Sciatic nerve (tissue), 2 donors: ENCODE measurements around the gene VTI1A. TPM values are rescaled to one million over a fixed set of nuclear protein-coding genes. Genes with fewer than 3 reads are reported as not detected.

Experiments
- ATAC-seq: fragments of 200-7000 bp; cut with Tn5 transposase; one replicate; pipeline ENCODE4 v1.9.1; 2020; ENCODE audit warnings: mild to moderate bottlenecking, moderate library complexity
- DNase-seq: peaks from one replicate; pipeline ENCODE4 v3.0.0-alpha.2; 2020; ENCODE audit warnings: low spot score
- intact Hi-C: fragments of 100-400 bp; cut with DNase I; formaldehyde crosslinking; loops from one replicate; pipeline ENCODE4 v1.14.2; 2022
- total RNA-seq: library from RNA; stranded (reverse); fragmentation: NEBNext Ultra II Directional; extraction: Animal tissue kit (Norgen Biotek cat#: 25700); gene quantifications from one replicate; pipeline ENCODE4 v1.2.1, GENCODE V29; 2021
- donor health status: DM: no; HTN: no; CAD: no.
- donor health status: DM: no; HTN: no; CAD: no.

VTI1A gene
- total RNA-seq, 1 donor from 2014 or later = 44.0 TPM

DNA sequence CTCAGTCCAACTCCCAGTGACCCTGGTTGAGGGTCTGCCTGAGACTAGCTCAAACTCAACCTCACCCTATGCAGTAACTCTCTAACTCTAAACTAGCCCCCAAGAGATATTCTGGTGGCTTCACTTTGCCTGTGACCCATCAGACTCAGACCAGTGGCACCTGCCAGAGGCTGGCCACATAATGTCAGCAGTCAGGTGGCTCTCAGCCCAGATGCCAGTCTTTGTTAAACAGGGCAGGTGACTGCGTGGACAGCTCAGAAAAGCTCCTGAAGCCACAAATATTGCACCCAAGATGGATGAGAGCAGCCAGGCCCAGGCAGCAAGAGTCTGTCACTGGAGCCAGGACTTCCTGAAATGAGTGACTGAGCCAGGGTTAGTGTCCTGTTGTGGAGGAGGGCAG, 373.3 kb downstream of the VTI1A start:
- no peak for ATAC-seq
- DNase-seq = no peak
- intact Hi-C loops = no loop called here

DNA sequence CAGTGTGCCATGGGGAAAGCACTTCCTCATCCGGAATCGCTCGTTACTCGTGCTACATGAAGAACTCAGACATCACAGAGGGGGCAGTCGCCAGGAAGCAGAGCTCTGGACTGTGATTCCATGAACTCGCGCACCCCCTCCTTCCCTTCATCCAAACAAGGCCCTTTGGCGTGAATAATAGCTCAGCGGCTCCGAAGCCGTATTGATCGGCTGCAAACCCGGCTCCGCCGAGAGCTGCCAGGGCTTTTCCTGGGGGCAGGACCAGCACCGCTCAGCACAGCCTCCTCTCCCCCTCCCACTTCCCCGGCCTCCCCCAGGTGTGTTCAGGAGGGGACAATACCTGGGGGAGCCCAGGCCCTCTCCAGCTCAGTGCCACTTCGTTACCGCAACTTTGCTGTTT, 374.0 kb downstream of the VTI1A start:
- ATAC-seq (no peak), DNase-seq (no peak)
- intact Hi-C loops = no loop called here

DNA sequence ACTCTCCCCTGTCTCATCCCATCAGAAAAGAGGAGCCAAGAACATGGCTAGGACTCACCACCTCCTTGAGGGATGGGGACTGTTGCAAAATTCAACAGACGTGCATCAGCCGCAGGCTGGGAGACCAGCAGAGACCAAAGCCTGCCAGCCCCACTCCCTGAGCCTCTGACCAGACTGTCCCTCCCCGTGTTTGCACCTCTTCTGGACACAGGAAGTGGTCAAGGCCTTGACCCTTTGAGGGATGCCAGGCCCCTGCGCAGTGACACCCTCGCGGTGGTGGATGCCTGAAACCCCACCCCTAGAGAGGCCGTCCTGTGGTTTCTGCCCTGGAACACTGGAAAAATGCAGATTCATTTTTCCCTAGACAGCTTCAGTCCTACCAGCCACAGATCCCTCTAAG, 374.6 kb downstream of the VTI1A start:
- ATAC-seq (no peak), DNase-seq (no peak)
- intact Hi-C loops = no loop called here

DNA sequence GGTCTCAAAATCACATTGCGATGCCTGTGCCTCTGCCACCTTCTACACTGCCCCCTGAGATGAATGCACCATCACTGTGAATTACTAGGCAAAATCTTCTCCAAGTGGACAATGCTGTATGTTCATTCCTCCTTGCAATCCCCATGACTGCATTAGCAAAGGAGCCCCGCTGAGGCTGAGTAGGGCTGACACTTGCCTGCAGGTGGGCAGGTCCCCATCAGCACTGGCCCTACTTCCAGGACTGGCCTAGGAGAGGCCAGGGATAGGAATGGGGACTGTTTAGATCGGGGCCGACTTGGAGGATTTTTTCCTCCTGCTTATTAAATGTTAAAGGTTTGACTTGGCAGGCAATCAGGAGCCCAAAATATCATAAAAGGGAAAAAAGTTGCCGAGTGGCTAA, 376.0 kb downstream of the VTI1A start:
- intact Hi-C loops = no loop called here
- no peak for ATAC-seq

DNA sequence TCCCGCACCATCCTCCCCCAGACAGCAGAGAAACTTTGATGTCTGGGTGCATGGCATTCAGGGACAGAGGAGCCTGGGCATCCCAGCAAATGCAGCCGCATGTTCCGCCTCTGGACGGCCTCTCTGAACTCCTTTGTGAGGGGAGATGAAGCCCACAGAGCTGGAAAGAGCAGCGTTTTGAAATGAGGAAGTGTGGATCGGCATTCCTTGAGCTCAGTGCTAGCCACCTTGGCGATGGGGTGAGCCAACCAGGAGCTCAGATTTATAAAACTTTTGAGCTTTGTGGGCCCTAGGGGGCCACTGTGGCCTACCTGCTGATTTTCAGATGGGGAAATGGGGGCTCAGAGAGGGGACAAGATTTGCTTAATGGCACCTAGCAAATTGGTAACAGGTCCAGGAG, 376.6 kb downstream of the VTI1A start:
- ATAC-seq (no peak), DNase-seq (no peak)
- intact Hi-C loops = no loop called here

More for the DNA sequence above, 376.0 kb downstream of the VTI1A start:
- no peak for DNase-seq

DNA sequence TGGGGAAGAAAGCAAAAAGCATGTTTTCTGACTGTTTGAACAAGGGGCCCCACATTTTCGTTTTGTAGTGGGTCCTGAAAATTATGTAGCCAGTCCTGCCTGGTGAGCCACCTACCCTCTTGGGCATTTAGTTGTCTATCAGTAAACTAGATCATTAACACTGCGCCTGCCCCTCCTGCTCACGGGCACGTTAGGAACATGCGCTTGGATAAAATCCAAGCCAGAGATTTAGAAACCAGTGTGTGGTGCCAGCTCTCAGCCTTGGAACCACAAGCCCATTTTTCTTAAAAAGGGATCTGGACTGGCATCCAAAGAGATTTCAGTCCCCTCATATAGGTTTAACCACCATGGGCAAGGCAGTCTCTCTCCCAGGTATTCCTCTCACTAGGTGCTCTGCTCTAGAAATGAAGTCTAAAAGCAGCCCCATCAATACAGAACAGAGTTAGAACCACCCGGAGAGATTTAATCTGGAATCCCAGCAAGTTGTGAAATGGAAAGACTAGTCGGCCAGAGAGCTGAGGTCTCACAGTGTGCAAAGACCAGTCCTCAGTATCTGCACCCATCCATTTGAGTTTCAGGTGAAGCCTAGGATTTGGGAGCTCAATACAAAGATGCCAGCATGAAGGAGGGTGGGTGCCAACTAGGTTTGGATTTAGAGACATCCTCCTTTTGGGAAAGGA, 379.1 kb downstream of the VTI1A start:
- ATAC-seq (no peak), DNase-seq (no peak)
- intact Hi-C loops = no loop called here

DNA sequence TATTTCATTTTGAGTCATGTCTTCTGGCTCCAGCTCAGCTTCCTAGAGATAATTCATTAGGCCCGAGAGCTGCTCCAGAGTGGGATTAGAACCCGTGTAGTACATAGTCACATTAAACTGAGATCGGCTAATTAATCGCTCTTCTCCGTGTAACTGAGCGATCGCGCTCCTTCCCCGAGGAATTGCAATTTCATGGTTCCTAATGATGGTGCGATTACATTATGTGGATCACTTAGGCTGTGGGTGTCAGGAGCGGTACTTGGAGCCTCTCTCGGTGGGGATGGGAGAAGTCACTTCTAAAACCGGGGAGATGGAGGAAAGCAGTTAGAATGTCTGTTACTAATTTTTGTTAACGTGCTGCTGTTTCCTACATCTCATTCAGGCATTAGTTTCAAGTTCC, 380.1 kb downstream of the VTI1A start:
- ATAC-seq (no peak), DNase-seq (no peak)
- intact Hi-C loops = no loop called here

DNA sequence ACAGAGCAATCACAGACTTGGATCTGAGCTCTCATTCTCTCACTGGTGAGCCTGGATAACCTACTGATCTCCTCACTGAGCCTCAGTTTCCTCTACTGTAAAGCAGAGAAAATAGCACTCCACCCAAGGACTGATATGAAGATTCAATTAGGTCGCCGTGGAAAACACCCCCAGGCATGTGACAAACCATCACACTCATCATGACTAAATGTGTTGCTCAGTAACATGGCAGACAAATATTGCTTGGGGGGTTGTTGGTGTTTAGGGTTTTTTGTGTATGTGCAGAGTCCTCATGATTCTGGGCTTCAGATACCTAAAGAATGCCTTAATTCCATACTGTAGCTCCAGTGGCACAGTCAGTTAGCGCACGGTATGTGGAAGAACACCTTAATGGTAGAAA, 380.9 kb downstream of the VTI1A start:
- DNase-seq (no peak), ATAC-seq (no peak)
- intact Hi-C loops = no loop called here

DNA sequence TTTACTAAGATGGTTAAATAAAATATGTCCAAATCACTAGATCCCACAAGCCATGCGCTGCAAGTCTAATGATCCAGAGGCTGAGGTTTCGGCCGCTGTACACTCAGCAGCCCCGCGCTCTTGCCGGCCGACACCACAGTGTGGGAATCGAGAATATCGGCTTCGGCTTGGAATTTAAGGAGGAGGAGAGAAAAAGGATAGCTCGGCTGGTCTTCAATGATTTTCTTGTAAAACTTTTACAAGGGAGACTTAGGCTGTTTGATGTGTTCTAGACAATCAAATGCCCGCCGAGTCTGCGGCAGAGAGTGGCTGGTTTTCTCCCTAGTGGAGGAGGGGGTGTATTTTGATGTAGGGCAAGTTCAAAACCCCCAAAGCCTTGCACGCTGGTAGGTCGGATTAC, 384.8 kb downstream of the VTI1A start:
- no peak for ATAC-seq
- intact Hi-C loops = no loop called here
- DNase-seq = no peak

DNA sequence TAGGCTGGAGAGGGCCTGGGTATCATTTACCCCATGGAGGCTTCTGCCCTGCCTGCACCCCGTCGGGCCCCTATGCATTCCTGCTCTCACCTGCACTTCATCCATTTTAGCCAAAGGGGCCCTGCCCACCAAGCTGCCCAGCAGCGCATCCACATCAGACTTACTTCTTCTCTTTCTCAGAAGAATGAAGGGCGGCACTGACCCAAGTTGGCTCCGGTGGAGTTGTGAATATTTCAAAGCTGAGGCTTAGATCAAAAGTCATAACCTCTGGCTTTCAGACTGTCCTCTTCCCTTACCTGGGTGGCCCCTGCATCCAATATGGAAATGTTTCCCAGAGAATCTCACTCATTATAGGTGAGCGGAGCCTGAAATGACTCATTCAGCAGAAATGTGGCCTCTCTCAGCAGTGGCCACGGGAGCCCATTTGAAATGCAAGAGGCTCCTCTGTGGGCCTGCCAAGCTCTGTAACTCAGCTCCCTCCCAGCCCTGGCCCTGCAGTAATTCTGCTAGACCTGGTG, 385.4 kb downstream of the VTI1A start:
- intact Hi-C loops = no loop called here
- no peak for DNase-seq
- no peak for ATAC-seq

DNA sequence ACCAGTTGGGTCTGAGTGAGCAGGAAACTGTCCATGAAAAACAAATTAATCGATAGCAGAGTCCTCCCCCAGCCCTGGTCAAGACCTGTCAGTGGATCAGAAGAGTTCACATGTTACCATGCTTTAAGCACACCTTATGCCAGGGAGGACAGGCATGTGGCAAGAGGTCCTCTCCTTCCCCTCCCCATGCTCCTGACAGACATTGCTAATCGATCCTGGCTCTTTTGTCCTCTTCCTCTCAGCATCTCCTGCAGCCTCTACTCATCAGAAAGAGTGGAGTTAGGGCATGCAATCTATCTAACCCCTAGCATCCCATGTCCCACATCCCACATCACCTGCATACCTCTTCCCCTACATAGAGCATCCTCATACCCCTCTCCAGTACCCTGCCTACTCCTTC, 385.9 kb downstream of the VTI1A start:
- DNase-seq (no peak), ATAC-seq (no peak)
- intact Hi-C loops = no loop called here

DNA sequence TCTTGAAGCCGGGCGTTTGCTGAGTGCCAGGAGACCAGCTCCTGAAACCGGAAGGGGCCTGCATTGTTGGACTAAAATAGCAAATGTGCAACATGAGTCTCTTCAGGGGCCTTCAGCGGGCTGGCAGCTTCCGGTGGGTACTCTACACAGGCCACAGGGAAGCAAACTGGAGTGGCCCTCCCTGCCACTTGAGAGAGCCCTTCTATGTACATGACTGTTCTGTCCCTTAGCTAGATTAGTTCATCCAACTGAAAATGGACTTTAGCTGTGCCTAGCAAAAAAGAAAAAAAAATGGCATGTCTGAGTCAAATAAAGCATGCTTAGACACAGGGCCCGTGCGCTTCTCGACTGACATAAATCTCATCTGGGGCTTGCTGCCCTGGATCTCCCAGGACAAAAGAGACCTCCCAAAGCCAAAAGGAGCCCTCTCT, 387.8 kb downstream of the VTI1A start:
- no peak for DNase-seq
- intact Hi-C loops = no loop called here
- no peak for ATAC-seq

DNA sequence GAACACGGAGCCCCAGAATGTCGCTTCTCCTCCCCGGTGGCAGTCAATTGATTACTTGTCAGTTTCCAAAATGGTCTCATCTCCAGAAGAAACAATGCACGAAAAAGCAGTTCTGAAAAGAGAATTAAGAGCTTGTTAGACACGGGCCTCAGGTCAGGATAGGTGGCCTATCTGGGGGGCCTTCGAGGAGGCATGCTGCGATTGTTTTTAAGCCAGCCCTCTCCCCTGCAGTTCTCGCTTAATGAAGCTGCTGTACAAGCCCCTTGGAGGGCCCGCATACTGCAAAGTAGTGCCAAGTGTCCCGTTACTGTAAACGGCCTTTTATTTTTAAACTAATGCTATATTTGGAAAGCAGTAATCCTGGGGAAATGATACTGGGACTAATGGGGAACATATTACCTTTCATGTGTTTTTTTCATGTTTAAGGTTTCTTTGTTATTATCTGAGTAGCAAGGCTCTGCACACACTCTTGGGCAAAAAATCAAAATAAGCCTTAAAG, 388.3 kb downstream of the VTI1A start:
- ATAC-seq (no peak), DNase-seq (no peak)
- intact Hi-C loops = no loop called here

DNA sequence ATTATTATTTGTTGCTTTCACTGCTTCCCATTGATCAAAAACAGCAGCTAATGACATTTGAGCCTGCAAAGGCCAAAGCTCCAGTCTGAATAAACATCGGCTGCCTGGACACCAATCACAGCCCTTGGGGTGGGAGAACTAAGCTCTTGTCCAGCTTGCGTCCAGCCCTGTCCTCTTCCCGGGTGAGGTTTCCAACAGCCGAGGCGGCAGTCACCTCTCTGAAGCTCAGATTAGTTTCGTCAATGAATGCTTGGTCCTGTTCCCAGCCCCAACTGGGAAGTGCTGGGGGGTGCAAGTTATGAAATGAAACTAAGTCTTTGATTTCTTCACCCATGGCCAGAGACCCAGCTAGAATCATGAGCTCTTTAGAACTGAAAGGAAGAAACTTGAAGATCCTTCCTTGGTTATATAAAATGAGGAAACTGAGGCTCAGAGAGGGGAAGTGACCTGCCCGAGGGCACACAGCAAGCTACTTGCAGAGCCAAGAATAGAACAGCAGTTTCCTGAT, 389.0 kb downstream of the VTI1A start:
- ATAC-seq (peak; percentile 86), DNase-seq (no peak)
- intact Hi-C loops = no loop called here

DNA sequence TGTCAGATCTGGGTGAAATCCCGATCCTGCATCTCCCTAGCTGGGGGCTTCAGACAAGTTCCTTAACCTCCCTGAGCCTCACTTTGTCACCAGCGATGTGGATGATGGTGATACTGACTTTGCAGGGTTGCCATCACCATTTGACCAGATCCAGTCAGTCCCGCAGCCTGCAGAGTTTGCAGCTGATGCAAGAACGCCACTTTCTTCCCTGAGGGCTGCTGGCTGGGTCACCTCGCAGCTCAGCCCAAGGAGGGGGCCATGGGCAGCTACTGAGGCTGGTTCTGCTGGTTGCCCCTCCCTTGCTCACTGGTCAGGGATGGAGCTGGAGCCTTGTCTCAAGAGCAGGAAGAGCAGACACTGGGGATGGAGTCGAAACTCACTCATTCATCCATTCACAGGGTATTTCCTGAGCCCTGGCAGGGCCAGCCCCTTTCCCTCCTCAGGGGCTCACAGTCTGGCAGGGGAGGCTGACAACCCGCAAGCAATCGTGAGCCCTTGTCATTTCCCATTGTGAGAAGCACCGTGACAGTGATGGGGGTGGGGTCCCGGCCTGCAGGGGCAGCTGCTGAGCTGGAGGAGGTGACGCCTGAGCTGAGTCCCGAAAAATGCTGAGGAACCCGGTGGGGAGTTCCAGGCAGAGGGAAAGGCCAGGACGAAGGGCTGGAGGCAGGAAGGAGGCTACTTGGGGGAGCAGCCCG, 391.9 kb downstream of the VTI1A start:
- ATAC-seq = no peak
- no peak for DNase-seq
- intact Hi-C loops = no loop called here

DNA sequence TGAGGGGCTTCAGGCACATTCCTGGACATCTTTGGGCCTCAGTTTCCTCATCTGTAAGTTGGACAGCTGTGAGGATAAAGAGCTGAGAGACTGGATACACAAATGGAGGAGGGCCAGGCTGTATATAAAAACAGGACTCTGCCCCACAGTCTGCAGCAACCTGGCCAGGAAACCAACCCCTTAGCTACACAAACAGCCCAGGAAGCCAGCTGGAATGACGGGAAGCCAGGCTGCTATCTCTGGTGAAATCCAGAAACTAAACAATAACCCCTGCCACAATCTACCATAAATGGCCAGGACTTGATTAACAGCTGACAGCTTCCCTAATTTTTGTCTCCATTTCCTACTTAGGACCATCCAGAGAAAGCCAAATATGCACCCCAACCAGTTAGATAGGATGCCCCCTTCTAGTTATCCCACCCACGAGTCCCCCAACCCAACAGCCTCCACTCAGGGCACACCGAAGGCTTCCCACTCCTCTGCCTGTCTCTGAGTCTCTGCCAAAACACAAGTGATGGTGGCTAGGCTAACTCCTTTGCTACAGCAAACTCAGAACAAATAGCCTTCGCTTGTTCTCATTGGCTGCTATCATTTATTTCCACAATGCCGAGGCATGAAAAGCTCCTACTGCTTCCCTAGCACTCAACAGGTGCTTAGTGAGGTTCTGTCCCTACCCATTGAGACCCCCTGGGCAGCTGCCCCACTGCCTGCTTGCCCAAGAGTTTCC, 393.1 kb downstream of the VTI1A start:
- DNase-seq = no peak
- no peak for ATAC-seq
- intact Hi-C loops = no loop called here

DNA sequence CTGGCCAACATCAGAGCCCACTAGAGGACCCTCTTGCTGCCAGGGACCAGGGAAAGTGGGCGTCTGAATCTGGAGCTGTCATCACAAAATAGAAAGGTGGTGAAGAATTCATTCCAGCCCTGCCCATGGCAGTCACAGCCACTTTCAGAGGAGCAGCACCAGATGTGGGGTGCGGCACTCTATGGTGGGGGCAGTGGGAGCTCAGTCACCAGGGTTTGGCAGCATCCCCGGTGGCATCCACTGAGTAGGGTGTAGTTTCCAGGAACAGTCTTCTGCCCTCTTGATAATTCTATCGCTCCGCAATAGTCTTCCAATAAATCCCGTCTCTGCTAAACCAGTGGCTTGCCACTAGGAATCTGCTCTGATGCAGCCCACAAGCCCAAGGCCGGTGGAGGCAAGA, 394.5 kb downstream of the VTI1A start:
- ATAC-seq = no peak
- DNase-seq = no peak
- intact Hi-C loops = no loop called here

DNA sequence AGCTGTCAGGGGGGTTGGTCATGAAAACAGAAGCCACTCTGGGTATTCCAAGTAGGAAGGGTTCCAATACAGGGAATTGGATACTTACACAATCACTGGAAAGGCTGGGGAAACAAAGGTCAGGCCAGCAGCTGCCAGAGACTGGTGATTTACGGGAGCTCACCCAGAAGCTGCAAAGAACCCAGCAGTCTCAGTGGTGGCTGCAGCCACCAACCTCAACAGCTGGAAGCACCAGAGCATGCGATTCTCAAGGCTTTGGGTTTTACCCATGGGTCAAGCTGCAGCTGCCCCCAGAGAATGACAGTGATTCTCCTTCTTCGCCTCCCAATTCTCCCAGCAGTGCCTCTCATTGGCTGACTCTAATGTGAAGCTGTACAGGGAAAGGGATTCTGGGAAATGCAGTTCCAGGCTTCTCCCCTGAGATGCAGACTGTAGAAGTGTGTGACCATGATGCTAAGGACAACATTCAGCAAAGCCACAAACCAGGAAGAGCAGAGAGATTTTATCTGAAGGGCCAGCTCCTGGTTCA, 395.9 kb downstream of the VTI1A start:
- ATAC-seq = peak; percentile 69
- intact Hi-C loops = no loop called here

DNA sequence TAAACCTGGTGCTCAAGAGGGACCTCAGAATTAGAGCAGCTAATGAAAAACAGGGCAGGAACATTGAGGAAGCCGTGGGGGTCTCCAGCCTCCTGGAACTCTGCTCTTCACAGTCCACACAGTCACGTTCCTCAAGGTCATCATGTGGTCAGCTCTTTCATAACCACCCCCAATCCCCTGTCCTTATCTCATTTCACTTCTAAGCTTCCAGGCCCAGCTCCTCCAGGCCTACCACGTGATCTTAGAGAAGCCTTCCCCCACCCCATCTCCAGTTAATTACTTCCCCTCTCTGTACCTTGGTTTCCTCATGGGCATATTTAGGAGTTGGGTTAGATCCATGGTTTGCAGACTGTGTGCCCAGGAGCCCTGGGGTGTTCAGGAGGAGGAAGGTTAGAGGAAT, 396.6 kb downstream of the VTI1A start:
- intact Hi-C loops = no loop called here
- DNase-seq = no peak
- no peak for ATAC-seq

More for the DNA sequence above, 395.9 kb downstream of the VTI1A start:
- no peak for DNase-seq
